GM23248 (cell line): ENCODE data around the gene MED15. TPM values are rescaled to one million over a fixed set of nuclear protein-coding genes. Genes with fewer than 3 reads are reported as not detected.

Experiments
- DNase-seq: peaks from one replicate; pipeline ENCODE4 v3.0.0-alpha.2; 2015
- H2AFZ ChIP-seq: fragments of 200-600 bp; sonication (generic); 2 replicates; pipeline ENCODE4 v1.6.1; 2016; ENCODE audit warnings: antibody characterized with exemption
- H3F3A ChIP-seq: fragments of 200-600 bp; sonication (generic); 2 replicates; pipeline ENCODE4 v1.6.1; 2016; ENCODE audit warnings: mild to moderate bottlenecking, antibody characterized with exemption, mixed run types; ENCODE audit not compliant: insufficient read depth
- H3K27ac ChIP-seq: fragments of 200-600 bp; sonication (generic); 2 replicates; pipeline ENCODE4 v1.5.1; 2016; ENCODE audit warnings: mild to moderate bottlenecking
- H3K27me3 ChIP-seq: fragments of 200-600 bp; sonication (generic); replicated peaks from 2 replicates; pipeline ENCODE4 v1.6.1; 2016; ENCODE audit warnings: mild to moderate bottlenecking; ENCODE audit not compliant: insufficient read depth
- H3K36me3 ChIP-seq: fragments of 200-600 bp; sonication (generic); 2 replicates; pipeline ENCODE4 v1.6.1; 2016; ENCODE audit warnings: low read depth, mild to moderate bottlenecking
- H3K4me1 ChIP-seq: fragments of 200-600 bp; sonication (generic); 2 replicates; pipeline ENCODE4 v1.6.1; 2016; ENCODE audit warnings: mild to moderate bottlenecking; ENCODE audit not compliant: insufficient read depth
- H3K4me2 ChIP-seq: fragments of 200-600 bp; sonication (generic); one replicate; pipeline ENCODE4 v1.6.1; 2016; ENCODE audit warnings: mild to moderate bottlenecking; ENCODE audit not compliant: unreplicated experiment
- H3K4me3 ChIP-seq: fragments of 200-600 bp; sonication (generic); 2 replicates; pipeline ENCODE4 v1.5.1; 2016; ENCODE audit warnings: mild to moderate bottlenecking
- H3K79me2 ChIP-seq: fragments of 200-600 bp; sonication (generic); 2 replicates; pipeline ENCODE4 v1.6.1; 2016; ENCODE audit warnings: mild to moderate bottlenecking; ENCODE audit not compliant: insufficient read depth
- H3K9ac ChIP-seq: fragments of 200-600 bp; sonication (generic); 2 replicates; pipeline ENCODE4 v1.6.1; 2016; ENCODE audit warnings: mild to moderate bottlenecking
- H3K9me2 ChIP-seq: fragments of 200-600 bp; sonication (generic); 2 replicates; pipeline ENCODE4 v1.6.1; 2016; ENCODE audit warnings: mixed run types, mild to moderate bottlenecking, moderate library complexity; ENCODE audit not compliant: insufficient read depth
- H3K9me3 ChIP-seq: fragments of 200-600 bp; sonication (generic); one replicate; pipeline ENCODE4 v1.6.1; 2017; ENCODE audit warnings: low read depth
- H4K20me1 ChIP-seq: fragments of 200-600 bp; sonication (generic); 2 replicates; pipeline ENCODE4 v1.6.0; 2016; ENCODE audit not compliant: insufficient read depth
- EZH2 ChIP-seq: fragments of 200-600 bp; sonication (generic); IDR thresholded peaks from 2 replicates; pipeline ENCODE4 v1.6.1; 2018; ENCODE audit warnings: antibody characterized with exemption, mild to moderate bottlenecking; ENCODE audit not compliant: insufficient read depth, poor library complexity, severe bottlenecking
- EZH2phosphoT487 ChIP-seq: fragments of 200-600 bp; sonication (generic); IDR thresholded peaks from 2 replicates; pipeline ENCODE4 v1.6.1; 2018; ENCODE audit warnings: antibody characterized with exemption, moderate library complexity, mild to moderate bottlenecking, low read depth; ENCODE audit not compliant: insufficient read depth
- WGBS, 2 experiments: methylation state at CpG; one replicate each; pipeline ENCODE4 v1.1.6; 2015 to 2017; ENCODE audit warnings: low lambda C conversion rate in 2 of 2, low coverage in 1 of 2; ENCODE audit errors: missing lambda C conversion rate in 2 of 2; 5-methylcytosine and 5-hydroxymethylcytosine counted together
- in situ Hi-C: fragments of 300-500 bp; cut with MboI; formaldehyde crosslinking; loops from 2 replicates; pipeline ENCODE4 v1.15.0; 2020
- polyA plus RNA-seq: library from polyadenylated mRNA; unstranded; fragments of >200 nt; fragmentation: Nextera tagmentation; extraction: Ambion mirVana; gene quantifications from 2 replicates; pipeline ENCODE4 v1.2.1, GENCODE V29; 2016
- total RNA-seq: library from RNA; depleted of rRNA; stranded (reverse); fragments of >200 nt; shearing (Covaris generic); gene quantifications from 2 replicates; pipeline ENCODE4 v1.2.3, GENCODE V29; 2014

The MED15 gene
- total and polyA plus RNA-seq, 2 experiments from 2014 or later: 40.2 to 69.7 TPM

- no peaks in the 10 kb centered on the region for H3K27me3 ChIP-seq
- H3K4me1 ChIP-seq: peaks cover 10% of the 10 kb centered on the region
- no peaks in the 10 kb centered on the region for H4K20me1 ChIP-seq
- no peak overlapping the region for H3K4me3 ChIP-seq
- peak overlapping the region; percentile 33 for H3K27ac ChIP-seq
- DNase-seq: peak; percentile 45
- no peaks in the 10 kb centered on the region for H3K9me2 ChIP-seq
- in situ Hi-C loops: no loop called here
- peaks cover 90% of the 10 kb centered on the region for H3K79me2 ChIP-seq
- no peaks in the 10 kb centered on the region; the same call in 1 of the 2 replicates for H3K36me3 ChIP-seq
- 58 to 64% methylated on average over 2 of the region's 2 CpGs for WGBS, 2 experiments
- peak overlapping the region; percentile 2; the same call in 1 of the 2 replicates for H3K9ac ChIP-seq
- H3K4me2 ChIP-seq: no peak overlapping the region
- peaks cover 5% of the 10 kb centered on the region; the same call in 1 of the 2 replicates for H3F3A ChIP-seq
- no peak overlapping the region for H2AFZ ChIP-seq
- H3K9me3 ChIP-seq: no peaks in the 10 kb centered on the region
- TF ChIP-seq EZH2phosphoT487 (no peak), EZH2 (no peak)
Measured at GRCh38 chr22:20486229-20486628, 21.2 kb upstream of the MED15 start.

- no peak overlapping the region for H3K4me3 ChIP-seq
- H3K79me2 ChIP-seq: peaks cover 90% of the 10 kb centered on the region
- H3K36me3 ChIP-seq: no peaks in the 10 kb centered on the region; the same call in 1 of the 2 replicates
- no peak overlapping the region for H2AFZ ChIP-seq
- 96 to 100% methylated on average over 2 of the region's 2 CpGs for WGBS, 2 experiments
- peaks cover 10% of the 10 kb centered on the region for H3K4me1 ChIP-seq
- H3F3A ChIP-seq: peaks cover 5% of the 10 kb centered on the region; the same call in 1 of the 2 replicates
- no peak for DNase-seq
- TF ChIP-seq EZH2: no peak
- TF ChIP-seq EZH2phosphoT487: no peak
- H3K27me3 ChIP-seq: no peaks in the 10 kb centered on the region
- no peaks in the 10 kb centered on the region for H4K20me1 ChIP-seq
- in situ Hi-C loops: no loop called here
- H3K9ac ChIP-seq: no peak overlapping the region
- H3K9me2 ChIP-seq: no peaks in the 10 kb centered on the region
- H3K4me2 ChIP-seq: no peak overlapping the region
- no peak overlapping the region for H3K27ac ChIP-seq
- no peaks in the 10 kb centered on the region for H3K9me3 ChIP-seq
Measured at GRCh38 chr22:20487715-20488114, 19.7 kb upstream of the MED15 start.

GRCh38 chr22:20488946-20489345 lies 18.5 kb upstream of the MED15 start:
- Histone ChIP-seq H3K27ac (no peak overlapping the region), H3K9me2 (no peaks in the 10 kb centered on the region), H4K20me1 (no peaks in the 10 kb centered on the region), H3F3A (peaks cover 5% of the 10 kb centered on the region; the same call in 1 of the 2 replicates), H3K27me3 (no peaks in the 10 kb centered on the region), H3K36me3 (no peaks in the 10 kb centered on the region; the same call in 1 of the 2 replicates), H2AFZ (no peak overlapping the region), H3K4me3 (no peak overlapping the region), H3K9ac (no peak overlapping the region), H3K9me3 (no peaks in the 10 kb centered on the region), H3K4me1 (peaks cover 10% of the 10 kb centered on the region), H3K79me2 (peaks cover 91% of the 10 kb centered on the region), H3K4me2 (no peak overlapping the region)
- TF ChIP-seq EZH2 (no peak), EZH2phosphoT487 (no peak)
- DNase-seq: no peak
- 82 to 84% methylated on average over 11 of the region's 11 CpGs for WGBS, 2 experiments
- in situ Hi-C loops: no loop called here

- no peak for TF ChIP-seq EZH2phosphoT487
- TF ChIP-seq EZH2: no peak
- H3K79me2 ChIP-seq: peaks cover 89% of the 10 kb centered on the region
- in situ Hi-C loops: no loop called here
- H3K36me3 ChIP-seq: no peaks in the 10 kb centered on the region; the same call in 1 of the 2 replicates
- H3K27me3 ChIP-seq: no peaks in the 10 kb centered on the region
- H3K9ac ChIP-seq: no peak overlapping the region
- peaks cover 16% of the 10 kb centered on the region for H3K4me1 ChIP-seq
- H3K4me3 ChIP-seq: no peak overlapping the region
- peaks cover 9% of the 10 kb centered on the region; the same call in 1 of the 2 replicates for H3F3A ChIP-seq
- no peak overlapping the region for H2AFZ ChIP-seq
- H3K9me2 ChIP-seq: no peaks in the 10 kb centered on the region
- no peaks in the 10 kb centered on the region for H4K20me1 ChIP-seq
- no peaks in the 10 kb centered on the region for H3K9me3 ChIP-seq
- H3K27ac ChIP-seq: no peak overlapping the region
- H3K4me2 ChIP-seq: no peak overlapping the region
- 91 to 97% methylated on average over 6 of the region's 6 CpGs for WGBS, 2 experiments
- no peak for DNase-seq
Measured at GRCh38 chr22:20490183-20490940, 17.0 kb upstream of the MED15 start.
